Activated CD8-positive, alpha-beta memory T cell treated with anti-CD3 and anti-CD28 coated beads, Interleukin-2, amount 10 ng/mL, durations not matched to agents 7 days and 5 days (primary cell): Measurements from ENCODE around the gene RIPK1. TPM values are rescaled to one million over a fixed set of nuclear protein-coding genes. Genes with fewer than 3 reads are reported as not detected.
"Not testable (repeated sequence)": the region's sequence is repeated elsewhere in the genome, so short reads cannot be mapped to it uniquely, and the experiment has no call there.

Experiments
- ATAC-seq: fragments of 150-1000 bp; cut with Tn5 transposase; one replicate; pipeline ENCODE4 v1.10.0; 2021; ENCODE audit warnings: moderate library complexity
- CTCF ChIA-PET: fragments of 350-600 bp; sonication (Branson Sonifier 250); formaldehyde crosslinking; loops from one replicate; lab custom pipeline; 2021; ENCODE audit warnings: antibody characterized with exemption; lab: Charles Lee
- DNase-seq: peaks from one replicate; pipeline ENCODE4 v3.0.0-alpha.2; 2020
- H3K27ac Mint-ChIP-seq: one replicate; pipeline ENCODE4 v1.8.0; 2021; ENCODE audit warnings: mild to moderate bottlenecking, mixed read lengths
- H3K27me3 Mint-ChIP-seq: one replicate; pipeline ENCODE4 v1.8.0; 2021; ENCODE audit warnings: mixed read lengths
- H3K36me3 Mint-ChIP-seq: one replicate; pipeline ENCODE4 v1.8.0; 2021; ENCODE audit warnings: mild to moderate bottlenecking, mixed read lengths
- H3K4me1 Mint-ChIP-seq: one replicate; pipeline ENCODE4 v1.8.0; 2021; ENCODE audit warnings: mixed read lengths
- H3K4me3 Mint-ChIP-seq: one replicate; pipeline ENCODE4 v1.8.0; 2021; ENCODE audit warnings: mild to moderate bottlenecking, moderate library complexity, mixed read lengths
- H3K9me3 Mint-ChIP-seq: one replicate; pipeline ENCODE4 v1.8.0; 2022; ENCODE audit warnings: low read depth, mixed read lengths
- total RNA-seq, 2 experiments: library from RNA; stranded (reverse); gene quantifications; one replicate each; pipeline ENCODE4 v1.2.3, GENCODE V29; 2021

RIPK1 gene
- 10 to 100 TPM; 26.6 to 29.6 TPM for total RNA-seq

DNA sequence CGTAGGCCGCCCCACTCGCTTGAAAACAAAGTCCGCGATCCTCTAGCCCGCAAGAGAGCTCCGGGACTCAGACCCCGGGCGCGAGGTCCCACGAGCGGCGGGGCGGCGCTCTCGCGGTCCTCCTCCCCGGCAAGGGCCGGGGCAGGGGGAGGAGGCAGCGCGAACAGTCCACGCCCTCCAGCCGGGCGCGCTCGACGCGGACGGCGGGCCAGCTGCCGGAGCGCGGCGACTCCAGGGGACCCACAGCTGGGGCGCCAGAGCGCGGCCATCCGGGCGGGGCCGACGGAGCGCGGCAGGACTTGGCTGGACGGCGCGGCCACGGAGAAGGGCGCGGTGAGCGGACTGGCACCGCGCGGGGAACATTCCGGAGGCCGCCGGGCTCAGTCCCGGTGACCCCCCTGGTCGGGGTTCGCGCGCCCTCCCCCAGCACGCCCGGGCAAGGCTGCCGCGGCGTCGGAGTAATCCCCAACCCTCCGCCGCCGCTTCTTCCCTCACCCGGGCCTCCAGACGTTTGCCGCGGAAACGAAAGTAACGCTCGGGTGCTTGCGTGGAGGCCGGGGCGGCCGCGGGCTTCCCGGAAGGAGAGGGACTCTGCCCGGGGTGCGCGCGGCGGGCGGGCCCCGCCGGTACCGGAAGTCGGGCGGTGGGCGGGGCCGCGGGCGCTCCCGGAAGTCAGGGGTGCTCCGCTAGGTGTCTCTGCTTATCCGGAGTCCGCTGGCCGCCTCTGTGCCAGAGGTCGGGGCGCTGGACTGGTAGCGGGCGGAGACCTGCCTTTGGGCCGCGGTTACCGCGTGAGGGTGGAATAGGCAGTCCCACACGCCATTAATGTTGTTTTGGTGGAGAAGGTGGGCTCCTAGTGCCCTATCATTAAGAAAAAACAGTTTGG lies at the start of gene RIPK1:
TSS of gene RIPK1 (plus strand) at position 166 of the 886 bp plus-strand sequence. CDS start 8,330 bp downstream, outside the sequence.
- peak; percentile 96 for DNase-seq
- Mint-ChIP-seq H3K27ac (peak within 1 kb of the TSS; percentile 97), H3K36me3 (peaks cover 20% of the 10 kb centered on the region), H3K9me3 (no peaks in the 10 kb centered on the region), H3K27me3 (no peaks in the 10 kb centered on the region), H3K4me3 (peak within 1 kb of the TSS; percentile 96), H3K4me1 (peaks cover 55% of the 10 kb centered on the region)
- peak; percentile 80 for ATAC-seq
- CTCF ChIA-PET = interaction anchor here (0.8 to 2.0 kb wide), 10 partner anchors 9 to 183 kb away, joined by 3 to 9 read pairs (median 4); partner anchors contain the start of gene NQO2

DNA sequence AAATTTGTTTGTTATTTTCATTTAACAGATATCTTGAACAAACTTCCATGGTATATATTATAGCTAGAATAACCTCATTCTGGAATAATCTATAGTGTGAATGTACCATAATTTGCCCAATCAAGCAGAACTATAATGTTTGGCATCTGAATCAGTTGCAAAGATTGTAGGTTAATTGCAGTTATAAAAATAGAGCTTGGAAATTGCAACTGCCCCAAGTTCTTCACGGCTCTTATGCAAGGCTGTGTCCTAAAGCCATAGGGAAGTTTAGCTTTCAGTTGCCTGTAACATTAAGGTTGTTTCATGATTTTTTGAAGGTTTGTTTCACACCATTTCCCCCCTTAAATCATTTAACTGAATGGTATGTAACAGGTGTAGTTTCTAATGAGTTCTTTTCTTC lies 49.2 kb upstream of the RIPK1 start:
- H3K9me3 Mint-ChIP-seq = no peaks in the 10 kb centered on the region
- DNase-seq = no peak
- CTCF ChIA-PET = interaction anchor here (1.0 to 1.9 kb wide), 3 partner anchors 11 to 35 kb away, joined by 4 to 6 read pairs (median 4); no protein-coding TSS in a partner anchor
- H3K36me3 Mint-ChIP-seq = peaks cover 48% of the 10 kb centered on the region
- peaks cover 33% of the 10 kb centered on the region for H3K4me1 Mint-ChIP-seq
- H3K27me3 Mint-ChIP-seq = no peaks in the 10 kb centered on the region
- no peak overlapping the region for H3K4me3 Mint-ChIP-seq
- no peak for ATAC-seq
- no peak overlapping the region for H3K27ac Mint-ChIP-seq

DNA sequence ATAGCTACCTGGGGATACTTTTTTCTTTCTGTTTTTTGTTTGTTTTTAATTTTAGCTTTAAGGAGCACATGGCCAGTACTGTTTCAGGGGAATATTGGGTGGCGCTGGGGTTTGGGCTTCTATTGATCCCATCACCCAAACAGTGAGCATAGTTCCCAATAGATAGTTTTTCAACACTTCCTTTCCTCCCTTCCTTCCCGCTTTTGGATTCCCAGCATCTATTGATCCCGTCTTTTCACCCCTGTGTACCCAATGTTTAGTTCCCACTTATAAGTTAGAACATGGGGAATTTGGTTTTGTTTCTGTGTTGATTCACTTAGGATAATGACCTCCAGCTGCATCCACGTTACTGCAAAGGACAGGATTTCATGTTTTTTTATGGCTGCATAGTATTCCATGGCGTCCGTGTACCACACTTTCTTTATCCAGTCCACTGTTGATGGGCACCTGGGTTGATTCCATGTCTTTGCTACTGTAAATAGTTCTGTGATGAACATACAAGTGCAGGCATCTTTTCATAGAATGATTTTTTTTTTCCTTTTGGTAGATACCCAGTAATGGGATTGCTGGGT lies 48.5 kb upstream of the RIPK1 start:
- CTCF ChIA-PET = interaction anchor here (1.0 to 1.9 kb wide), 6 partner anchors 10 to 34 kb away, joined by 3 to 12 read pairs (median 4); no protein-coding TSS in a partner anchor
- peaks cover 48% of the 10 kb centered on the region for H3K36me3 Mint-ChIP-seq

DNA sequence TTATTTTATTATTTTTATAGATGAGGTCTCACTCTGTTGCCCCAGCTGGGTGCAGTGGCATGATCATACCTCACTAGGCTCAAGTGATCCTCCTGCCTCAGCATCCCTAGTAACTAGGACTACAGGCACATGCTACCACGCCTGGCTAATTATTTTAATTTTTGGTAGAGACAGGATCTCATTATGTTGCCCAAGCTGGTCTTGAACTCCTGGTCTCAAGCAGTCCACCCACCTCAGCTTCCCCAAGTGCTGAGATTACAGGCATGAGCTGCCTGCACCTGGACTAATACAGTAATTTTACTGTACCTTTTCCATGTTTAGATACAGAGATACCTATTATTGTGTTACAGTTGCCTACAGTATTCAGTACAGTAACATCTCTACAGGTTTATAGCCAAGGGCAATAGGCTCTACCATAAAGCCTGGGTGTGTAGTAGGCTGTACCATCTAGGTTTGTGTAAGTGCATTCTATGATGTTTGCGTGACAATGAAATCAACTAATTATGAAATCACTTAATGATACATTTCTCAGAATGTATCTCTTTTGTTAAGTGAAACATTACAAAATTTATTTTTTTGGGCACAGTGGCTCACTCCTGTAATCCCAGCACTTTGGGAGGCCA lies 47.2 kb upstream of the RIPK1 start:
- not testable (repeated sequence) for DNase-seq, H3K27ac Mint-ChIP-seq, H3K4me3 Mint-ChIP-seq, H3K9me3 Mint-ChIP-seq, H3K27me3 Mint-ChIP-seq, ATAC-seq
- CTCF ChIA-PET = interaction anchor here (1.2 to 1.9 kb wide), 4 partner anchors 9 to 24 kb away, joined by 3 to 12 read pairs (median 4); no protein-coding TSS in a partner anchor
- H3K36me3 Mint-ChIP-seq = peaks cover 44% of the 10 kb centered on the region
- peaks cover 51% of the 10 kb centered on the region for H3K4me1 Mint-ChIP-seq

More for the DNA sequence above, 48.5 kb upstream of the RIPK1 start:
- Mint-ChIP-seq H3K27ac (no peak overlapping the region), H3K9me3 (no peaks in the 10 kb centered on the region), H3K27me3 (no peaks in the 10 kb centered on the region), H3K4me3 (no peak overlapping the region), H3K4me1 (peaks cover 39% of the 10 kb centered on the region)
- ATAC-seq = no peak
- DNase-seq = no peak

DNA sequence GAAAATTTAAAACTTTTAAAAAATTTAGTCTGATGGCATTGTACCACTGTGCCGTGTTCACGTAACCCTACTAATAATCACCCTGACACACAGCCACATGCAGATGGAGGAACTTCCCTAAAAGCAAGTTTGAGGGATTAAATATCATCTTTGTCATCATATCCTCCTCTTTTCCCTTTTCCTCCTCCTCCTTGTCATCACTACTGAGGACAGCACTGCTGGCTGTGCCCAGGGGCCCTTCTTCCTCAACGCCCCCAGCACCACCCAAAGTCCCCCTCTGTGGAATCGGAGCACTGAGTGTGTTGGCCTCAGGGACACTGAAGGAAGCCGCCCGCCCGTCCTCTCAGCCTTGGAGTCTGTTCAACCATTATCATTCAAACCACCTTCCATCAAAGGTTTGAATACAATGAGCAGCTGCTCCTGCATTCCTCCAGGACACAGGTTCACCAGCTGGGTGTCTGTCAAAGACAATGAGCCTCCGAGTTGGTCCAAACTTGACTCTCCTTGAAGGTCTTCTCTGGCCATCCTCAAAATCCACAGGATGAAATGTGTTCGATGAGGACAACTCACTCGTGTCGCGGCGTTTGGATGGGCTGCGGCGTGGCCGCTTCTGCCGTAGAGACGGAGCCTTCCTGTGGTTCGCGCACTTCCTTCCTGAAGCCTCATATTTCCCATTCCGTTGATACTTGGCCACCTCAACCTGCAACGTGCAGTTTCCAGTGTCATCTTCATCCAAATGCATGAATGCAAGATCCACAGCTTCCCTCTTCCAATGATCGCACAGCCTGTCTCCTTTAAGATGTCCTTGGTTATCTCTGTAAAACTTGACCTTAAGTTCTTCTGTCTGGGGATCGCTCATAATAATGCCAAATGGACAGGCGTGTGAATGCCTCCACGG lies 45.3 kb upstream of the RIPK1 start:
- H3K4me1 Mint-ChIP-seq = peaks cover 65% of the 10 kb centered on the region
- CTCF ChIA-PET = interaction anchor here (1.5 to 6.0 kb wide), 3 partner anchors 23 to 33 kb away, joined by 5 to 56 read pairs (median 7); partner anchors contain the start of gene NQO2
- H3K27me3 Mint-ChIP-seq = no peaks in the 10 kb centered on the region
- H3K36me3 Mint-ChIP-seq = peaks cover 34% of the 10 kb centered on the region
- peak; percentile 74 for DNase-seq
- ATAC-seq = peak; percentile 26
- H3K9me3 Mint-ChIP-seq = no peaks in the 10 kb centered on the region
- peak overlapping the region; percentile 79 for H3K4me3 Mint-ChIP-seq
- H3K27ac Mint-ChIP-seq = peak overlapping the region; percentile 90

DNA sequence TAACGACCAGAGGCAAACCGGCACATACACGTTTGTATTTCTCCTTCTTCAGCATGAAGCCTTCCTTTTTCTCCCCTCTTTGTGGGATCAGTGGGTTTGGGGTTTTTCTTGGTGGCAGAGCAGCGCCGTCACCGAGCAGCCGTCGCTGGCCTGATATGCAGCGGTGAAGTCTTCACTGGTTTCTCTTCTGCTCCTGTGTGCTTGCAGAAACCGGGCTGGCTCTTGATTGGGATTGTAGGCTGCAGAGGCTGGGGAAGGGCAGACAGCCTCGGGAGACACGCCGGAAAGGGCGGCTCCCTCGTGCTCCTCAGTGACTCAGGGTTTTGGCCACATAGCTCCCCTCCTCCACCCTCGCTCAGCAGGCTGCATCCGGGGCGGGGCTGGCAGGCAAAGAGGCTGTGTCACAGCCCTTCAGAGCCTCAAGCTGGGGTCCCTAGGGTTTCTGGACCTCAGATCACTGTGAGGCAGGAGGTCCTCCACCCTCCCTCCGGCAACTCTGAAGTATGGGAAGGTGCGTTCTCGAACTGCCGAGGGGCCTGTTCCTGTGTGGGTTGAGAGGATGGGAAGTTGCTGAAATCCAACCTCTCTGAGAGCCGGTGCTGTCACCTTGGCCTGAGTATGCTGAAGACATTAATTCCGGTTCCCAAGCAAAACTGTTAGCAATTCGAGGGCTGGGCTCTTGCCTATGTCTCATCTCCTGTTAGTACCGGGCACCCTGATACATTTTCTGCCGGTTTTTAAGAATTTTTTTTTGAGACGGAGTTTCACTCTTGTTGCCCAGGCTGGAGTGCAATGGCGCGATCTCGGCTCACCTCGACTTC lies 44.4 kb upstream of the RIPK1 start:
- Mint-ChIP-seq H3K36me3 (peaks cover 31% of the 10 kb centered on the region), H3K4me3 (peak overlapping the region; percentile 79), H3K27me3 (peaks cover 5% of the 10 kb centered on the region), H3K9me3 (no peaks in the 10 kb centered on the region), H3K27ac (peak overlapping the region; percentile 90), H3K4me1 (peaks cover 67% of the 10 kb centered on the region)
- CTCF ChIA-PET = interaction anchor here (1.5 to 6.0 kb wide), 3 partner anchors 24 to 34 kb away, joined by 5 to 56 read pairs (median 7); partner anchors contain the start of gene NQO2
- DNase-seq (peak; percentile 96), ATAC-seq (peak; percentile 93)

DNA sequence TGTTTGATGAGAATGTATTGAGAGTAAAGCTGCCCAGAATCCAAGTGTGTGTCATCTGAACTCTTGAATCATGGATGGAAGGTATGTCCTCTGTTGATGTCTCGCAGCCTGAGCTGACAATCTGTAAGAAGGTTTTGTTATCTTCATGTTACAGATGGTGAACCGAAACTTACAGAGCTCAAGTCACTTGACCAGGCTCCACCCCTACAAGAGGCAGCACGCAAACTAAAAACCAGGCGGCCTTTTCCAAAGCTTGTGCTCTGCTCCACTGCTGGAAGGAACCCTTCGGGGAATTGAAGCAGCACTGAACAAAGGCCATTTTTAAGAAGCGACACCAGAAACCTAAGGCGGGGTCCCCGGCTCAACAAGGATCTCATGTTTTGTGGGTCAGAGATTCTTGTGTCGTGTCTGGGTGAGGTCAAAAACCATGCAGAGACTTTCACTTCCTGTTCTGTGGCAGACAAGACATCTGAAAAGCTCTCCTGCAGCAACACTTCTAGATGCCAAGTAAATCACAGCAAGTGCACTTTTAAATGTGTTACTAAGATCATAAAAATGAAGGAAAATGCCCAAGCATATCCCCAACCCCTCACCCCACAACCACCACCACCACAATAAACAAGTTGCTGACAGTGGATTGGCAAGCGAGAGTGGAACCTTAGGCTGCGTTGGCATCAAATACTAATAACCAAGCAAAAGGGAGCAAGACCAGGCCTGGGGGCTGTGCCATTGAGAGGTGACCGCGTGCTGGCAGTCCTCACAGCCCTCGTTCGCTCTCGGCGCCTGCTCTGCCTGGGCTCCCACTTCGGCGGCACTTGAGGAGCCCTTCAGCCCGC lies 41.3 kb upstream of the RIPK1 start:
- peak overlapping the region; percentile 89 for H3K27ac Mint-ChIP-seq
- peaks cover 56% of the 10 kb centered on the region for H3K4me1 Mint-ChIP-seq
- no peaks in the 10 kb centered on the region for H3K9me3 Mint-ChIP-seq
- CTCF ChIA-PET = interaction anchor here (0.8 to 6.0 kb wide), 6 partner anchors 9 to 37 kb away, joined by 3 to 56 read pairs (median 6); partner anchors contain the start of gene NQO2
- DNase-seq (peak; percentile 77), ATAC-seq (no peak)
- H3K36me3 Mint-ChIP-seq = peaks cover 12% of the 10 kb centered on the region
- peaks cover 24% of the 10 kb centered on the region for H3K27me3 Mint-ChIP-seq
- peak overlapping the region; percentile 45 for H3K4me3 Mint-ChIP-seq

DNA sequence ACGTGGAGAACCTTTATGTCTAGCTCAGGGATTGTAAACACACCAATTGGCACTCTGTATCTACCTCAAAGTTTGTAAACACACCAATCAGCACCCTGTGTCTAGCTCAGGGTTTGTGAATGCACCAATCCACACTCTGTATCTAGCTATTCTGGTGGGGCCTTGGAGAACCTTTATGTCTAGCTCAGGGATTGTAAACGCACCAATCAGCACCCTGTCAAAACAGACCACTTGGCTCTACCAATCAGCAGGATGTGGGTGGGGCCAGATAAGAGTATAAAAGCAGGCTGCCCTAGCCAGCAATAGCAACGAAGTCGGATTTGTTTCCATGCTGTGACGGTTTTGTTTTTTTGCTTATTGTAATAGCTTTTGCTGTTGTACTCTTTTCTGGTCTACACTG lies 40.1 kb upstream of the RIPK1 start:
- not testable (repeated sequence) for H3K9me3 Mint-ChIP-seq, H3K4me3 Mint-ChIP-seq, H3K27ac Mint-ChIP-seq, DNase-seq, H3K36me3 Mint-ChIP-seq, ATAC-seq
- Mint-ChIP-seq H3K4me1 (peaks cover 48% of the 10 kb centered on the region), H3K27me3 (peaks cover 27% of the 10 kb centered on the region)
- CTCF ChIA-PET = interaction anchor here (0.8 to 1.2 kb wide), 2 partner anchors 26 to 27 kb away, joined by 3 to 5 read pairs; no protein-coding TSS in a partner anchor

DNA sequence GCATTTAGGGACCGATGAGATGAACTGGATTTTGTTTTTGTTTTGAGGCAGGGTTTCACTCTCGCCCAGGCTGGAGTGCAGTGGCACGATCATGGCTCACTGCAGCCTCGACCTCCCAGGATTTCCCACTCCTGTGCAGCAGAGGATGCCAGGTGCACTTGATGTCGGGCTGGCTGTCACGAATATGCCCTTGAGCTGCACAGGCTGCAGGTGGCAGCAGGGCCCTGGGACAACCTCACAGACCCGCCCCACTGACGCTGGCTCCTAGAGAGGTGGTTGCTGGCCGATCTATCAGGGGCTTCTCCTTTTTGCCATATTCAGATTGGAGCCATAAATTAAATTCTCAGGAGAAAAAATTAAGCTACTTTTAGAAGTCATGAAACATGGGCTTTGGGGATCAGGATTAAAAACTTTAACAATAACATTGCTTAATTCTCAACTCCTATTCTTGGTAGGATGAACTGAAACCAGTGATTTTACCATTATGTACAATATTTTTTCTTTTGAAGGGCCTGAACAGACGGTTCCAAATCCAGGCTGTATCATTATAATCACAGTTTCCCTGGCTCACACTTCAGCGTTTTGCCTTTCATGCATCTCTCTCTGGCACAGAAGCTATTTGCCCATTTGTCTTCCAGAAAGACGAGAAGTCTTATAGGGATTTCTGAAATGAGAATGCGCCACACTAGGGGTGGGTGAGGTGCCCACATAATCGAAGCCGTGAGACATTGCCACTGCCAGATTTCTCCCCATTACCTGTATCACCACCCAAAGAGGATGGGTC lies 36.2 kb upstream of the RIPK1 start:
- Mint-ChIP-seq H3K9me3 (peaks cover 6% of the 10 kb centered on the region), H3K27me3 (peaks cover 42% of the 10 kb centered on the region), H3K36me3 (peaks cover 6% of the 10 kb centered on the region), H3K4me1 (peaks cover 13% of the 10 kb centered on the region), H3K4me3 (no peak overlapping the region), H3K27ac (no peak overlapping the region)
- DNase-seq (no peak), ATAC-seq (no peak)
- CTCF ChIA-PET = interaction anchor here (0.8 to 1.5 kb wide), 3 partner anchors 30 to 33 kb away, joined by 3 to 4 read pairs (median 3); no protein-coding TSS in a partner anchor

DNA sequence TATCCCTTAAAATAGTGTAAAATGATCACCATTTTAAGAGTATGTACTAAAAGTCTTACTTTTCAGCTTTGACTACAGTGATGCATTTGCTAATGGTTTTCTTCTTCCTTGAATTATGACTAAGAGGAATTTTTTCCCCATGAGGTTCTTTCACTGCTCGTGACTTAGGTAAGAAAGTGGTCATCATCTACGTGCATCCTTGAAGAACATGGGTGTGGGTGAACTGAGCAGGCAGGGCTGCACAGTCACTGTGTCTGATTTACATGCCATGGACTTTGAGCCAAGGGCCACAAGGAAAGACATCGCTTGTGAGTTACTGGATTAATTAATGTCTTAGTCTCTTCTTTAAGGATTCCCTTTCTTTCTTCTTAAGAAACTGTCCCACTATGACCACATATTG lies 35.3 kb upstream of the RIPK1 start:
- H3K9me3 Mint-ChIP-seq = peaks cover 6% of the 10 kb centered on the region
- H3K27ac Mint-ChIP-seq = no peak overlapping the region
- CTCF ChIA-PET = interaction anchor here (1.9 kb wide), 1 partner anchor 31 kb away, joined by 5 read pairs; no protein-coding TSS in a partner anchor
- no peak for ATAC-seq
- H3K4me1 Mint-ChIP-seq = peaks cover 8% of the 10 kb centered on the region
- peaks cover 5% of the 10 kb centered on the region for H3K36me3 Mint-ChIP-seq
- no peak for DNase-seq
- H3K4me3 Mint-ChIP-seq = no peak overlapping the region
- peaks cover 42% of the 10 kb centered on the region for H3K27me3 Mint-ChIP-seq
